HepG2 (cell line): ENCODE results near the gene TOR1AIP1. TPM values are rescaled to one million over a fixed set of nuclear protein-coding genes. Genes with fewer than 3 reads are reported as not detected.

ENCODE experiments used
- ATAD3A ChIP-seq: sonication (generic); formaldehyde crosslinking; IDR thresholded peaks from 2 replicates; pipeline ENCODE4 v1.4.0; 2020; ENCODE audit warnings: missing genetic modification reagents
- ERF ChIP-seq: IDR thresholded peaks from 2 replicates; pipeline ENCODE4 v1.6.1; 2018; ENCODE audit warnings: missing biosample characterization, missing genetic modification reagents
- EZH2 ChIP-seq: conservative IDR thresholded peaks from 2 replicates; pipeline ENCODE4 v1.6.1; 2012; ENCODE audit warnings: mild to moderate bottlenecking, low read depth, low read length, moderate library complexity
- HMGA1 ChIP-seq: sonication (generic); formaldehyde crosslinking; conservative IDR thresholded peaks from 2 replicates; pipeline ENCODE4 v1.4.0; 2020; ENCODE audit warnings: missing genetic modification reagents
- IRF1 ChIP-seq: sonication (generic); formaldehyde crosslinking; IDR thresholded peaks from 2 replicates; pipeline ENCODE4 v1.4.0; 2020; ENCODE audit warnings: low read depth, mild to moderate bottlenecking, missing genetic modification reagents
- ISL2 ChIP-seq: sonication (generic); formaldehyde crosslinking; IDR thresholded peaks from 2 replicates; pipeline ENCODE4 v1.5.0; 2020; ENCODE audit warnings: missing genetic modification reagents
- KDM1A ChIP-seq: IDR thresholded peaks from 2 replicates; pipeline ENCODE4 v1.6.1; 2016; ENCODE audit warnings: missing compliant biosample characterization
- MAFF ChIP-seq: IDR thresholded peaks from 2 replicates; pipeline ENCODE4 v1.6.1; 2011; ENCODE audit warnings: low read depth, low read length, improper control_type of control experiment
- NBN ChIP-seq: fragments of 450-650 bp; conservative IDR thresholded peaks from 2 replicates; pipeline ENCODE4 v1.6.1; 2017
- NFIC ChIP-seq: IDR thresholded peaks from 2 replicates; pipeline ENCODE4 v1.6.1; 2012; ENCODE audit warnings: mild to moderate bottlenecking, low read length, inconsistent platforms
- PITX1 ChIP-seq: sonication (generic); formaldehyde crosslinking; IDR thresholded peaks from 2 replicates; pipeline ENCODE4 v1.5.1; 2020; ENCODE audit warnings: mild to moderate bottlenecking, missing genetic modification reagents
- RCOR2 ChIP-seq: IDR thresholded peaks from 2 replicates; pipeline ENCODE4 v1.6.1; 2016; ENCODE audit warnings: missing biosample characterization, missing genetic modification reagents
- RFX1 ChIP-seq: fragments of 450-650 bp; IDR thresholded peaks from 2 replicates; pipeline ENCODE4 v1.6.1; 2017
- RNF2 ChIP-seq: fragments of 450-650 bp; conservative IDR thresholded peaks from 2 replicates; pipeline ENCODE4 v1.6.1; 2016; ENCODE audit warnings: low read depth
- SNAPC2 ChIP-seq: sonication (generic); formaldehyde crosslinking; IDR thresholded peaks from 2 replicates; pipeline ENCODE4 v1.8.1; 2022; ENCODE audit warnings: mild to moderate bottlenecking, missing genetic modification reagents
- TBX3 ChIP-seq: fragments of 450-650 bp; IDR thresholded peaks from 2 replicates; pipeline ENCODE4 v1.6.1; 2017; ENCODE audit warnings: antibody characterized with exemption, mild to moderate bottlenecking, inconsistent platforms, borderline replicate concordance
- TIGD3 ChIP-seq: sonication (generic); formaldehyde crosslinking; IDR thresholded peaks from 2 replicates; pipeline ENCODE4 v1.5.1; 2020; ENCODE audit warnings: mild to moderate bottlenecking, missing genetic modification reagents, borderline replicate concordance
- TP53 ChIP-seq: sonication (generic); formaldehyde crosslinking; conservative IDR thresholded peaks from 2 replicates; pipeline ENCODE4 v1.4.0; 2020; ENCODE audit warnings: missing genetic modification reagents
- TRAFD1 ChIP-seq: sonication (generic); formaldehyde crosslinking; IDR thresholded peaks from 2 replicates; pipeline ENCODE4 v1.5.1; 2020; ENCODE audit warnings: missing genetic modification reagents, mild to moderate bottlenecking, borderline replicate concordance
- TRIM24 ChIP-seq: sonication (generic); formaldehyde crosslinking; IDR thresholded peaks from 2 replicates; pipeline ENCODE4 v1.8.0; 2022; ENCODE audit warnings: mild to moderate bottlenecking, missing genetic modification reagents
- U2AF1 ChIP-seq: fragments of 200-400 bp; formaldehyde crosslinking; optimal IDR thresholded peaks from 2 replicates; pipeline ENCODE3; 2017; ENCODE audit warnings: mild to moderate bottlenecking, low read depth, low read length
- ZMAT3 ChIP-seq: sonication (generic); formaldehyde crosslinking; conservative IDR thresholded peaks from 2 replicates; pipeline ENCODE4 v1.7.0; 2021; ENCODE audit warnings: missing genetic modification reagents
- ZNF12 ChIP-seq: sonication (generic); formaldehyde crosslinking; IDR thresholded peaks from 2 replicates; pipeline ENCODE4 v1.5.0; 2020; ENCODE audit warnings: missing genetic modification reagents
- ZNF3 ChIP-seq: IDR thresholded peaks from 2 replicates; pipeline ENCODE4 v1.7.0; 2017; ENCODE audit warnings: inconsistent platforms
- ZNF513 ChIP-seq: sonication (generic); formaldehyde crosslinking; conservative IDR thresholded peaks from 2 replicates; pipeline ENCODE4 v1.5.0; 2020; ENCODE audit warnings: missing genetic modification reagents
- ZNF75D ChIP-seq: sonication (generic); formaldehyde crosslinking; IDR thresholded peaks from 2 replicates; pipeline ENCODE4 v1.8.1; 2023; ENCODE audit warnings: missing genetic modification reagents, mild to moderate bottlenecking, borderline replicate concordance
- ZNF782 ChIP-seq: sonication (generic); formaldehyde crosslinking; IDR thresholded peaks from 2 replicates; pipeline ENCODE4 v1.4.0; 2020; ENCODE audit warnings: missing genetic modification reagents, mild to moderate bottlenecking, borderline replicate concordance
- ZNF792 ChIP-seq: IDR thresholded peaks from 2 replicates; pipeline ENCODE4 v1.6.1; 2016
- ZNF816 ChIP-seq: sonication (generic); formaldehyde crosslinking; IDR thresholded peaks from 2 replicates; pipeline ENCODE4 v1.8.0; 2022; ENCODE audit warnings: missing genetic modification reagents, mild to moderate bottlenecking, borderline replicate concordance
- ZNF850 ChIP-seq: sonication (generic); formaldehyde crosslinking; conservative IDR thresholded peaks from 2 replicates; pipeline ENCODE4 v1.9.0; 2021; ENCODE audit warnings: mild to moderate bottlenecking, missing genetic modification reagents
- polyA plus RNA-seq, 8 experiments: library from polyadenylated mRNA; depleted of rRNA in 3 of 8; stranded (reverse) in 7 of 8; unstranded in 1 of 8; fragments of >200 nt; fragmentation: Illumina TruSeq in 4 of 8; extraction: Trizol in 4 of 8; gene quantifications; 2 replicates each; pipeline versions ENCODE4 v1.2.1 to v1.2.3, GENCODE V29; 2011 to 2016; ENCODE audit warnings: low read depth in 4 of 8, missing spikeins in 1 of 8, mixed read lengths in 1 of 8; ENCODE audit not compliant: insufficient read depth in 1 of 8
- total RNA-seq, 5 experiments: library from RNA; depleted of rRNA; stranded (reverse); fragments of >200 nt; fragmentation: Illumina TruSeq; extraction: Trizol; gene quantifications; 2 replicates each; pipeline ENCODE4 v1.2.3, GENCODE V29; 2016; ENCODE audit warnings: low read depth in 1 of 5

The TOR1AIP1 gene
- total and polyA plus RNA-seq, 2 of the 13 experiments (the other 11 are each of a cell fraction or from before 2014, with no cell fraction given) = 15.6 to 29.0 TPM

- TF ChIP-seq ATAD3A (no peak), RCOR2 (CRISPR knock-in tag) (no peak), TP53 (no peak), ZNF816 (CRISPR knock-in tag) (no peak), ZNF850 (CRISPR knock-in tag) (no peak), TRIM24 (no peak), KDM1A (CRISPR knock-in tag) (no peak), ERF (CRISPR knock-in tag) (no peak), EZH2 (no peak), NBN (no peak), PITX1 (0 out of 2 replicates have a peak, but pooled peaks have one; percentile 25), ISL2 (CRISPR knock-in tag) (0 out of 2 replicates have a peak, but pooled peaks have one; percentile 25), ZNF792 (CRISPR knock-in tag) (peak; percentile 29; the same call in 1 of the 2 replicates), IRF1 (CRISPR knock-in tag) (no peak), NFIC (no peak), RNF2 (no peak), ZMAT3 (no peak), ZNF75D (no peak), U2AF1 (no peak), ZNF12 (no peak), ZNF513 (no peak), ZNF782 (CRISPR knock-in tag) (no peak), TBX3 (no peak), HMGA1 (CRISPR knock-in tag) (no peak), TIGD3 (CRISPR knock-in tag) (no peak), TRAFD1 (no peak), ZNF3 (CRISPR knock-in tag) (no peak), SNAPC2 (CRISPR knock-in tag) (0 out of 2 replicates have a peak, but pooled peaks have one; percentile 41), RFX1 (no peak), MAFF (no peak)
Observed at GRCh38 chr1:179873438-179873851, 8.6 kb upstream of the TOR1AIP1 start (continued).
